ENCODE data around the gene ZCCHC13.
A peak's percentile ranks its signal among the peaks of the same experiment; 100 is the strongest.
"Not testable (repeated sequence)": the region's sequence is repeated elsewhere in the genome, so short reads cannot be mapped to it uniquely, and the experiment has no call there.

The ZCCHC13 gene

DNA sequence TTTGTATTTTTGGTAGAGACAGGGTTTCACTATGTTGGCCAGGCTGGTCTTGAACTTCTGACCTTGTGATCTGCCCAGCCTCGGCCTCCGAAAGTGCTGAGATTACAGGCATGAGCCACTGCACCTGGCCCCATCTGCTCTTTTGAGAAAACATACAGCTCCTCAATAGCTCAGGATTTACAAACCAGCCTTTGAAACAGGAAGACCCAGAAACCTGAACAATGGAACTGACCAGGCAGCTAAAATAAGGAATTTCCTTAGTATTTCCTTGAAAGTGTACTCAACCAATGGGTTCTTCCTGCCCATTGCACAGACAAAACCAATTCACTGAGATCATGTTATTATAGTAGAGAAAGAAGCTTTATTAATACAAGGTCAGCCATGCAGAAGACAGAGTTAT is 15.3 kb downstream of the ZCCHC13 start:
- not testable (repeated sequence) for DNase-seq (ENCODE audit: low read depth in 1 of 2, low spot score in 1 of 2)

DNA sequence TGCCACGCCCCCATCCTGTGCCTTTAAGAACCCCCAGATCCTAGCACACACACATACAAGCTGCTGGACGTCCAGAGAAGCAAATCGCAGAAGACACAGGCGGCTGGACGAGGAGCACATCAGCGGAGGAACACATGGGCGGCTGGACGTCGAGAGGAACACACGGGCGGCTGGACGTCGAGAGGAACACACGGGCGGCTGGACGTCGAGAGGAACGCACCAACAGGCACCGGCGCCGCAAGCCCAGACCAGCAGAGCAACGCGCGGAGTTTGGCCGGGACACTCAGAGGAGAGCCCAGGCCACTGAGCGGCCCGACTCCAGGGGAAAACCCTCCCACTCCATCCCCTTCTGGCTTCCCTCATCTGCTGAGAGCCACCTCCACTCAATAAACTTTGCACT is 17.2 kb downstream of the ZCCHC13 start:
- no peak for DNase-seq (ENCODE audit: low read depth in 1 of 2, low spot score in 1 of 2)

DNA sequence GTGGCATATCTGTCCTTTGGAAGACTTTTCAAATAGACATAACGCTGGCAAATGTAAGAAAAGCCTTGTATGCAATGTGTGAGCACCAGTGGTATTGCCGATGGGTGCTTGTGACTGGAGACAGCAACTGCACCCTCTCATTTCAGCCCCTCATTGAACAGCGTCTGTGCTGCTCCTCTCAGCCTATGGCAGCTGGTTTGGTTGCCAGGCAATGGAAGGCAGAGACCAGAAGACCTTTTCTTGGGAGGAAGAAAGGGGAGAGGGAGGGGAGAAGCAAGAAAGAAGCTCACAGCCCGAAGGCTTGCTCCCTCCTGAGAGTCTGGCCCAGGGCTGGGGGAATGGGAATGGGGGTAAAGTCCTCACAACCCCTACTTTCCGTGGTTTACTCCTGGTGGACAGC is 20.2 kb downstream of the ZCCHC13 start:
- no peak for DNase-seq (ENCODE audit: low read depth in 1 of 2, low spot score in 1 of 2)

DNA sequence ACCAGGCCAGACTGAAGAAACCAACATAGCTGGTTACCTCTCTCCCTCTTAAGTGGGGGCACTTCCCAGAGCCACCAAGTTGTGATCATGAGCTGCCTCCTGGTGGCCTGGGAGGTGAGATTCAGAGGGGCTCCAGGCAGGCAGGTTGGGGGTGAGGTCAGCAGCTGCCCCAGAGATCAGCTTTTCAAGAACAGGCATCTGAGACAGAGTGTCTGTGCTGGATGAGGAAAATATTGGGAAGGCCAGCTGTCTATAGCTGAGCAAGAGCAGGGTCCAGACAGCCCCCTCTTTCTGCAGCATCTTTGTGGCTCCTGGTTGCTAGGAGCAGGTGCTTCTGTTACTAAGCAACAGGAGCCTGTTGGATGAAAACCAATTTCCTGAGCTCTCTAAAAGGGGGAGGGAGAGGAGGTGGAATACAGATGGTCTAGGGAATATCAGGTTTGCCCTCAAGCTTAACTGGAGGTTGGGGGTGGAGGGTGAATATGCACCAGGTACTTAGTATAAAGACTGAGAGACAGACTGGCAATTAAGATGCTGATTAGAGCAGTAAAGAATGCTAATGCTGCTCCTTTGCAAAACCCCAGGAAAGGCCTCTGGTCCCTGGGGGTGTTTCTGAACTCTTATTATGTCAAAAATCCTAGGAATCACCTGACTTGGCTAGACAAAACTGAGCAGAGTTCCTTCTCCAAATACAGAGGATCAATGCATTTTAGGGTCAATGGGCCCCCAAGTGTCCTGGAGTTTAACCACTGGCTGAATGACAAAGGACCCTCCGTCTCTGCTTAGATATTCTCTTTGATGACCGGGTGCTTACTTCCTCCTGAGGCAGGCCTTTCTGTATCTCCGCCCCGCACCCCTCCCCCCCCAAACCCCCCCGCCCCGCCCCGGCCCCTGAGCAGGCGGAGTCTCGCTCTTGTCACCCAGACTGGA is 21.4 kb downstream of the ZCCHC13 start:
- DNase-seq (ENCODE audit: low read depth in 1 of 2, low spot score in 1 of 2) = no peak

DNA sequence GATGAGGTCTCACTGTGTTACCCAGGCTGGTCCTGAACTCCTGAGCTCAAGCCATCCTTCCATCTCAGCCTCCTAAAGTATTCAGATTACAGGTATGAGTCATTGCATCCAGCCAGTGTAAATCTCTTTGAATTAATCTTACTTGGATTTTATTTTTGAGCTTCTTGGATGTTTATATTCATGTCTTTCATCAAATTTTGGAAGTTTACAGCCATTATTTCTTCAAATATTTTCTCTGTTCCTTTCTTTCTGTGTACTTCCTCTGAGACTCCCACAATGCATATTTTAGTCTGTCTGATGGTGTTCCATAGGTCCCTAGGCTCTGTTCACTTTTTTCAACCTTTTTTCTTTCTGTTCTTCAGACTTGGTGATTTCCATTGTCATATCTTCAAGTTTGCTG is 34.9 kb downstream of the ZCCHC13 start:
- DNase-seq (ENCODE audit: low read depth in 1 of 2, low spot score in 1 of 2) = no peak

DNA sequence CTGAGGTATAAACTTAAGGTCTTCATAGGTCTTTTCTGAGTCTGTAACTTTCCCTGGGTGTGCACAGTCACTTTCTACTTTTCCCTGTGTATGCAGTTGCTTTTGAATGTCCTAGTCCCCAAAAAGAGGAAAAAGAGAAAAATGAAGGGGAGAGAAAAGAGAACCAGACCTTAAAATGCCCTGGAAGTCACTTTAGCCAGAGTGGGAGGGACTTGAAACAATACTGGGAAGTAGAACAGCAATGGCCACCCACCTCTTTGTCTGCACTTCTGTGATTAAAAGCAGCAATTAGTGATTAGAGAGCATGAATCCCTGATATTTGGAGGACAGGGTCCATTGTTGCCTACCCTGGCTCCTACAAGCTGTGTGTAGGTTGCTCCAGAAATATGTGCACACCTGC is 36.1 kb downstream of the ZCCHC13 start:
- no peak for DNase-seq (ENCODE audit: low read depth in 1 of 2, low spot score in 1 of 2)

DNA sequence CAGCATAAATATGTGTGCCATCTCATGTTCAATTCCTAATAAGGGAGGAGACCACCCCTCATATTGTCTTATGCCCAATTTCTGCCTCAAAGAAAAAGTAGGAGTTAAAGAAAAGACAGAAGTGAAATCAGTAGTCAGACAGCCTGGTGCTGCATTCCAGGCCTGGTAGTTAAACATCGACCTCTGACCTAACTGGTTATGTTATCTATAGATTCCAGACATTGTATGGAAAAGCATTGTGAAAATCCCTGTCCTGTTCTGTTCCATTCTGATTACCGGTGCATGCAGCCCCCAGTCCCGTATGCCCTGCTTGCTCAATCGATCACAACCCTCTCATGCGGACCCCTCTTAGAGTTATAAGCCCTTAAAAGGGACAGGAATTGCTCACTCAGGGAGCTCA is 38.2 kb downstream of the ZCCHC13 start:
- DNase-seq (ENCODE audit: low read depth in 1 of 2, low spot score in 1 of 2) = not testable (repeated sequence)

DNA sequence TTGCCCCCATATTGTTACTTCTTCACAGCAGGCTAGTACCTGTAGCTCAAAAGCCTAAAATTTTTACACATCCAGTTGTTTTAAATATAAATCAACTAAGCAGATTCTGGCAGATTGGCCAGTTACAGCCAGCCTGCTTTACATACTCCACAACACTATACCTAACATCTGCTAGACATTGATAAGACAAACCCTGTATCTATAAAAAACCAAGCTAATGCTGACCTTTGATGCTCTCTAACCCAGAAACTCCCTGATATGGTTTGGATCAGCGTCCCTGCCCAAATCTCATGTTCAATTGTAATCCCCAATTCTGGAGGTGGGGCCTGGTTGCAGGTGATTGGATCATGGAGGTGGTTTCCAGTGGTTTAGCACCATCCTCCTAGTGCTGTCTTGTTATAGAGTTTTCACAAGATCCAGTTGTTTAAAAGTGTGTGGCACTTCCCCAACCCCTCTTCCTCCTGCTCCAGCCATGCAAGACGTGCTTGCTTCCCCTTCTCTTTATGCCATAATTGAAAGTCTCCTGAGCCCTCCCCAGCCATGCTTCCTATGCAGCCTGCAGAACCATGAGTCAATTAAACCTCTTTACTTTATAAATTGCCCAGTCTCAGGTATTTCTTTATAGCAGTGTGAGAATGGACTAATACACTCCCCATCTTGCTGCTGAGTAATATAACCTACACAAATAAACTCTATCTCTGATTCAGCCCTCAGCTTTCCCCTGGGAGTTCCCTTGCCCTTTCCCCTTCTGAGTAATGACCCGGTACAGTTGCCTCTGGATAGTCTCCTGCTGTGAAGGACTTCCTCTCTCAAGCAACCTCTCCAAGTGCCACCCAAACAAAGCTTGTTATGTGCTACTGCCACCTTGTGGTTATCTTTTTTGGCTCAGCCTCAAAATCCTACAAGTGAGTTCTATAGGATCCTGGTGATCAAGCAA is 39.6 kb downstream of the ZCCHC13 start:
- peak in 1 of 2 donors; percentile 5 for DNase-seq (ENCODE audit: low read depth in 1 of 2, low spot score in 1 of 2)

DNA sequence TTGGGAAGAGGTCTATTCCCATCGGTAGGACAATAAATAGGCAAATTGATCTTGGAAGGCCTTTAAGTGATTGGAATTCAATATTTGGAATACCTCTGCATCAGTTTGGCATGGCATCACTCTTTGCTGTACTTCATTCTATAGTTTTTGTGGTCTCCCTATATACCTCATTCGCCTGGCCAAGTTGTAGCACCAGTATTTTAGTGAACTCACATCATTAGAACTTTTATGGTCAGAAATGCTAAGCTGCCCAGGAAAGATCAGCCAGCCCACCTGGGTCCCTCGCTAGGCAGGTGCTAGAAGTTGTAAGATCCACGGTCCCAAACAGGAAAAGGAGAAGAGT is 40.3 kb downstream of the ZCCHC13 start:
- DNase-seq (ENCODE audit: low read depth in 1 of 2, low spot score in 1 of 2) = no peak

DNA sequence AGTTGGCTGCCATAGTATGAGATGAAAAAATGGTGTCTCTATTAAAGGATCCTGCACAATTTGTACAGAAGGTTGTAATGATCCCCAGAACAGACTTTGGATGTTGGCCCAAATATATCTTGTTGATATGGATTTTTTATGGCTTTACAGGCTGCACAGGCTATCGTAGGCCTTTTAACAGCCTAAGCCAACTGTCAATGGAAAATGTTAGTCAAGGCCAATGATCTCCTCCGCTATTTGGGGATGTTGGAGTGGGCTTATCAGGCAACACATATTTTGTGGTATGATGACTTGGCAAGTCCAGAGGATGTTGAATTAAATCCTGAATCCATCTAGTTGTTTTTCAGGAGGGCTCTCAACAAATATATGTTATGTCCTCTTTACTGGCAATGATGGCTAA is 42.1 kb downstream of the ZCCHC13 start:
- DNase-seq (ENCODE audit: low read depth in 1 of 2, low spot score in 1 of 2) = no peak

DNA sequence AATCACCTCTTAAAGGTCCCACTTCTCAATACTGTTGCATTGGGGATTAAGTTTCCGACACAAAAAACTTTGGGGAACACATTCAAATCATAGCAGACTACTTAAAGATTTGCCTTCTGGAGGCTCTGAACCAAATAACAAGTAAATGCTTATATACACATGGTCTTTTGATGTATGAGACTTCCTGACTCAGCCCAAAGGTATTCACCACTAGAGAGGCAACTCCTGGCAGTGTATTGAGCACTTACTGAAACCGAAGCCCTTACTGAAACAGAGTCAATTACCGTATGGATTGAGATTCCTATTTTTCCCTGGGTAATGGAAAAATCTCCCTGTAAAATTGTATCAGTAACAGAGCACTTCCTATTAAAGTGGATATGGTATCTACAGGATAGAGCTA is 45.4 kb downstream of the ZCCHC13 start:
- no peak for DNase-seq (ENCODE audit: low read depth in 1 of 2, low spot score in 1 of 2)

DNA sequence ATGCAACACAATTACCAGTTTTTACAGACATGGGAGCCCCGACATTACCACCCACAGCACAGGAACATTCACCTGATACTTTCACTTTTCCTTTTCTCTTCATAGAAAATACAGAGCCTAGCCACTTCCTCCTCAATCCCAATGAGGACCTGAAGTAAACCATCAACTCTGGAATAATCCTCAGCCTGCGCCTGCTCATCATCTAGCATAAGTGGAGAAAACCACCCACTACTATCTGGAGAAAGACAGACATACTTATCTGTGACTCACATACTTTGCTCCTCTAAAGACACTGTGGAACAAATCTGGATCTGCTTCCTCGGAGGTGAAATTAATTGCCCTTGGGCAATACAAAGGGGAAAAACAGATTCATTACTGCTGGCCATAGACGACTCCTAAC is 47.8 kb downstream of the ZCCHC13 start:
- no peak for DNase-seq (ENCODE audit: low read depth in 1 of 2, low spot score in 1 of 2)

DNA sequence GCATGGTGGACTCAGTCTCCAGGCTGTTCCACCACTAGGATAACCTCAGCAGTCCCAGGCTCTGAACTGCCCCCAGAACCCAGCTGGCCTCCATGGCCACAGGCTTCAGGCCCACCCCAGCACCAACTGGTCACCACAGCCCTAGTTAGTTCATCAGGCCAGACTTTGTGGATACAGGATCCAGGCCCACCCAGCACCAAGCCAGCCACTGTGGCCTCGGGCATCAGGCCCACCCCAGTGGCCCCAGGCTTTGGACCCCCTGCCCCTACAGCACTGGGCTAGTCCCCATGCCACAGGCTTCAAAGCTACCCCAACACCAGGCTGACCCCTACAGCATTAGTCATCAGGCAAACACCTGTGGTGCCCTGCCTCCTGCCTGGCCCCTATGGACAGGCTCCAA is 50.0 kb downstream of the ZCCHC13 start:
- no peak for DNase-seq (ENCODE audit: low read depth in 1 of 2, low spot score in 1 of 2)

All from stimulated activated CD4-positive, alpha-beta T cell treated with anti-CD3 and anti-CD28 coated beads, Interleukin-15, amount 100 ng/mL, for 1 hour (primary cell).